NCI-H2196 (cell line): Measurements from ENCODE around the gene CPB1.
"Not testable (repeated sequence)": the region's sequence is repeated elsewhere in the genome, so short reads cannot be mapped to it uniquely, and the experiment has no call there.

ENCODE experiments used
- DNase-seq: peaks from one replicate; lab custom pipeline; 2025; ENCODE audit not compliant: unreplicated experiment; lab: John Stamatoyannopoulos, UW

The CPB1 gene

GRCh38 chr3:148827585-148827984 lies at the start of gene CPB1:
Gene CPB1 (plus strand): TSS chr3:148827811. CDS start chr3:148827824, 13 bp downstream.
- DNase-seq: no peak

- no peak for DNase-seq
Observed at GRCh38 chr3:148778926-148779325, 48.7 kb upstream of the CPB1 start.

DNA sequence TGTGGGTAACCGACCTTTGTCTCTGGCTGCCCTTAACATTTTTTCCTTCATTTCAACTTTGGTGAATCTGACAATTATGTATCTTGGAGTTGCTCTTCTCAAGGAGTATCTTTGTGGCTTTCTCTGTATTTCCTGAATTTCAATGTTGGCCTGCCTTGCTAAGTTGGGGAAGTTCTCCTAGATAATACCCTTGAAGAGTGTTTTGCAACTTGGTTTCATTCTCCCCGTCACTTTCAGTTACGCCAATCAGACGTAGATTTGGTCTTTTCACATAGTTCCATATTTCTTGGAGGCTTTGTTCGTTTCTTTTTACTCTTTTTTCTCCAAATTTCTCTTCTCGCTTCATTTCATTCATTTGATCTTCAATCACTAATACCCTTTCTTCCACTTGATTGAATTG lies 42.6 kb upstream of the CPB1 start:
- DNase-seq: not testable (repeated sequence)

- not testable (repeated sequence) for DNase-seq
Observed at GRCh38 chr3:148786159-148786558, 41.5 kb upstream of the CPB1 start.

DNA sequence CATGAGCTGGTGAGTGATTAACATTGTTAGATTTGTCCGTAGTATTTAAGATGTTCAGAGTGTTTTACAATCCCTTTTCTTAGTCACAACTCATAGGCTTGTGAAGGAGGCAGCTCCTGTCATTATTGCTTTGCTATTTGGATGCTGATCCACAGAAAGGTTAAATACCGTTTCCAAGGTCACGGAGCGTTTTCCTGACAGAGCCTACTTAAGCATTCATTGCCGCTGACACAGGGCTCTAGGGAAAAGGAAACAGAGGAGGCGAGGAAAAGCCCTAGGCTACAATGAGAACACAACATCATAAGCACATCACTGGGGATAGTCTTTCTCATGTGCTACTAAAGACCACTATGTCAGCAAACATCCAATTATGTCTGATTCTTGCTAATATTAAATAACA lies 38.5 kb upstream of the CPB1 start:
- DNase-seq: no peak

GRCh38 chr3:148789906-148790305 lies 37.7 kb upstream of the CPB1 start:
- no peak for DNase-seq

DNA sequence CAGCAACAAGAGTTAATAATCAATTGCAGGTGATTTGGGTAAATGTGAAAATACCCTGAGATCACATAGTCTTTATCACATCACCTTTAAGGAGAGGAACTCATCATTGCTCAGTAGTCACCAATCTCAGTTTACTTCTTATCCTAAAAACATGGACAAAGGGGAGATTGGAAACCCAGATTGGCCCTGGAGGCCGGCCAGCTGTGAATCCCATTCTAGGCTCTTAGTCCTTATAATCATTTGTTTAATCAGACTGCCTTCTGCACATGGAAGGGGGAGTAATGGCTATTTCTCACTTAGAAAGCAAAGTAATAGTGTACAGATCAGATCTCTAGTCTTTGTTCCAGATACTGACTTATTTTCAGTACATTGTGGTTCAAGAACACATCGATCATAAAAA lies 37.2 kb upstream of the CPB1 start:
- DNase-seq: no peak

DNA sequence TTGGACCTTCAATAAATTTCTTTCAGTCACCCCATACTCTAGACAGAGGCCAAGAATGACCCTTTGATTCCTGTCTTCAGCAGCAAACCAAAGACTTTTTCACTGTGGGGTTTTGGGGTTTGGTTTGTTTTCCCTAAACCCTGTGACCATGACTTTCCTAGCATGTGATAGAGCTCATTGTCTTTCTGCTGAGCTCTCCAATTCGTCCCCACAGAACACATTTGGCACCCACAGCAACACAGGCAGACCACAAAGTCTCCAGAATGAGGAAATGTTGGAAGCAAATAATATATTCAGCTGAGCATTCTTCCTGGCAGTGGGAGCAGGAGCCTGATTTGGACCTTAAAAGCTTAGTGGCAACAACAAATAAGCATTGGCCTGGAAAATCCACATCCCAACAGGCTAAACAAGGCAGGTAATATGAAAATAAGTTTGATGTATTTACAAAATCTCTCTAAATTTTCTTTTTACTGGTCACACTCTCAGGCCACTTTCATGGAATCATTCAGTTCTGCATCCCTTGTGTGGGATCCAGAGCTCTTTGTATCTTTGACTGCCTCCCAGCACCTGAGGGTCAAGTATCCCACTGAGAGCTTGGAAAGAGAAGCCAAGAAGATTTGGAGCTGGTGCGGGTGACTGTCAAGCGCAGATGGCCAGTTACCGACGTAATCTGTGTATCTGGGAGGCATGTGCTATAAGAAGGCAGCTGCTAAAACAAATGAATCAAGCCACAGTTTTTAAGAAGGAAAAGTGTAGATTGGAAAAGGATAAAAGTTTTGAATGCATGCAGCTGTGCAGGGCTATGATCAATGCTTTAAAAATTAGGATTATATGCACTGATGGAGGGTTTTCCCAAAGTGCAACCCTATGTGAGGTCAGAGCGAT lies 36.5 kb upstream of the CPB1 start:
- DNase-seq: no peak

GRCh38 chr3:148791920-148792319 lies 35.7 kb upstream of the CPB1 start:
- no peak for DNase-seq

DNA sequence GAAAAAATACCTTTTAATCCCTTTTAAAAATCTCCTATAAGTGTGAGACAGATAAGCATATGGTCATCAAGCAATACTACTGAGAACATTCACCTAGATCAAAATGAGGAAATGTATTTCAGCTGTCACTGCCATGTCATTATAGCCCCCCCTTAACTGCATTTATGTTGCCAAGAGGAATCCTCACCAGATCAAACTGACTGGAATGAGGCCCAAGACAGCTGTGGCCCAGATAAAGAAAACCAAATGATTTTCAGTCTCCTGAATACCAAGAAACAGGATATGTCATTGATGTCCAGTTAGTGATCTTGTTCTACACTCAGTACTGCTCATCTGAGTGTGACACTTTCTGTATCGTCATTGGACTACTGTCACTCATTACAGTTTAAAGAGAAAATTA lies 35.1 kb upstream of the CPB1 start:
- no peak for DNase-seq

DNA sequence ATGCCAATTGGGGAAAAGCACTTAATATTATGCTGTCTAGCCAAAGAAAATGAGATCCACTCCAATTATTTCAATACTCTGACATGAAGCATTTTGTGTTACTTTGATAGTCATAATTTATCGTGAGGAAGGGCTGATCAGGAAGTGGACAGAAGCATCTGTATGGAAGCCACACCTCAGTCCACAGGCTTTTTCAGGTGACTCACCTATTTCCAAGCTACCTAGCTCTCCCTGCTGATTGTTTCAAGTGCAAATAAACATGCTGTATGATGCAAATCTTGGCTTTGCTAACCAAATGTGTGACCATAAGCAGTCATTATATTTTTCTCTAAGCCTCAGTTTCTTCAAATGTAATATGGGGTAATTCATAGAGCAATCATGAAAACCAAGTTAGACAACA lies 30.8 kb upstream of the CPB1 start:
- DNase-seq: no peak

- no peak for DNase-seq
Observed at GRCh38 chr3:148797795-148798194, 29.8 kb upstream of the CPB1 start.

GRCh38 chr3:148800414-148800813 lies 27.2 kb upstream of the CPB1 start:
- DNase-seq: no peak

DNA sequence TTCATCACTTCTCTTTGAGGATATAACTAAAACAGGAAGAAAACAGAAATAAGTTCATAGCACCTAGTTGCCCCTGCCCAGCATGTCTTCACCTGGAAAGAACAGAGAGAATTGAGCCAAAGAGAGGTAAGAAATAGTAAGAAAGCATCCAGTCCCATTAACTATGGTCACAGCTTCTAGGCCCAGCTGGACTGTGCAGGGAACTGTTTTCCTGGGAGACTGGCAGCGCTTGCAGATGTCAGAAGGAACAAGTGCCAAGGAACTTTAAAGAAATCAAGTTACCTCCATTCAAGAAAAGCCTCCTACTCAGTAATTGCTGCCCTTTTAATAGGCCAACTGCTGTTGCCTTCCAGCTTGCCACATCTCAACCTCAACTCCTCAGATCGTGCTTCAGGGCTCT lies 17.8 kb upstream of the CPB1 start:
- DNase-seq: no peak

DNA sequence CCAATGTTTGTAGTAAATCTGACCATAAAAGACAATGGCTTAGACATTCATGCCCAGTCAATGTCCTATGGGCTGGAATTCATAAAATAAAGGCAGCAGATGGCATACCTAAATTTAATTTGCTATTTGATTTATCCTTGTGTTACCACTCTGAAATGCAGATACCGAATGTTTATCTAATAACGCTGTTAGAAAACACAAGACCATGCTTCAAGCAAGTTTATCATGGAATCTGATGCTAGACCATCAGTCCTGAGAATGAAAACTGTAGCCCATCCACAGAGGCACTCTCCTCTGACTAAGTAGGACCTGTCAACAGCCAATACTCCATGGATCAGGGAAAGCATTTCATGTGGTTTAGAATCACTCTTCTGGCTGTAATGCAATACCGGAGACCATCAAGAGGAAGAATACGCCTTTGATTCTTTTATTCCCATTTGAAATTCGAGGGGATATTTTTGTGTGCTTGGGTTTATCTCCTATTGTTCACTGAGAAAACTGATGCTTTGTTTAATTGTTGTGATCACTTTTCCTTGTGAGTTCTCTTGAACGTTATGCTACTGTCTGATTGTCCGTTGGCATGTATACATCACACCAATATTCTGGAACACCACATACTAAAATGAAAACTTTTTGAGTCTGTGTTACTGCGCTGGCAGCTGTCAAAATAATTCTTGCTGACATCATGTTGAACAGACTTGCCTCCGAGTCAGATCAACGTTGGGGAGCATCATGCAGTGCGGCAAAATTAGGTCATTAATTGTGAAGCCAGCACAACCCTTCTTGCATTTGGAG lies 12.1 kb upstream of the CPB1 start:
- DNase-seq: no peak

DNA sequence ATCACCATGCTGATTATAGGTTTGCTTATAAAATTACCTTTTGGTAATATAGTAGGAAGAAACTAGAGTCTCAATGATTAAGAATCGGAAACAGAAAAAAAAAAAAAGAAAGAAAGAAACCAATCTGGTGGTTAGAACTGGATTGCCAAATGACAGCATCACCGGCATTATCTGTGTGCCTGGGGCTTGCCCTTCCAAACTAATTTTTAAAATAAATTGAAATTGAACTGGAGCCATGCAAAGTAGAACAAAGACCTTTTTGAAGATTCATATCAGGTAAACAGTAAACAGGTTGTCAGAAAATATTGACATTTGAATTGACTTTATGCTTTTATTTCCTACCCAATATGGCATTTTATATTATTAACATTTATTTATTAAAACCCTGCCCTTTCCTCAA lies 11.2 kb upstream of the CPB1 start:
- DNase-seq: no peak

GRCh38 chr3:148816981-148817525 lies 10.6 kb upstream of the CPB1 start:
- DNase-seq: no peak

GRCh38 chr3:148820361-148821245 lies 7.0 kb upstream of the CPB1 start:
- no peak for DNase-seq

DNA sequence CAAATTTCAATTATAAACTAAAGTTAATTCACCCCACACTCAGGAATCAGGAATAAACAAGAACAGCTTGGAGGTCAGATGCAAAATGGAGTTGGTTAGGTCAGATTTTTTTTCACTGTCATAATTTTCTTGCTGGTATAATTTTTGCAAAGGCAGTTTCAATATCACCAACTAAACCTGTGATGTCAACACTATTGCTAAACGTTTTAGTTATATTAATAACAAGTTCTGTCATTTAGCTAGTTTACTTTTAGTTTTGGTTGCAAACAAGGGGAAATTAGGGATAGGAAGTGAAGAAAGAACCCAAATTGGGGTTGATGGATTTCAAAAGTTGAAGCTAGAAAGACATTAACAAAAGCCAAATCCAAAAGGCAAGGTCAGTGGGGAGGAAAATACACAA lies 4.6 kb upstream of the CPB1 start:
- no peak for DNase-seq

DNA sequence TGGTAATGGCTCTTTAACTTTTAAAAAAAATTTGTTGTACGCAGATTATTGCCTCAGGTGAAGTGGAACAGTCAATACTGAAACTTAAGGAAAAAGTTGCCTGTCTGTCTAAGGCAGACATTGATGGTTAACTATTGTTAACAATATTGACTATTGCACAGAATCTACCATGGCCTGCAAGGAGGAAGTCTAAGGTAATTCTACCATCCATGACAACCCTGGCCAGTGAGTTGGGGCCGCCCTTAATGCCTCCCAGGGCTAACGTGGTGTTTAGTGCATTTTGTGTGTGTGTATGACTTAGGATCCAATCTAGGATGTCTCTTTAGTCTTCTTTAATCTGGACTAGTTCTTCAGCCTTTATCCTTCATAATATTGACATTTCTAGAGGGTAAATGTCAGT lies 2.1 kb upstream of the CPB1 start:
- DNase-seq: no peak

DNA sequence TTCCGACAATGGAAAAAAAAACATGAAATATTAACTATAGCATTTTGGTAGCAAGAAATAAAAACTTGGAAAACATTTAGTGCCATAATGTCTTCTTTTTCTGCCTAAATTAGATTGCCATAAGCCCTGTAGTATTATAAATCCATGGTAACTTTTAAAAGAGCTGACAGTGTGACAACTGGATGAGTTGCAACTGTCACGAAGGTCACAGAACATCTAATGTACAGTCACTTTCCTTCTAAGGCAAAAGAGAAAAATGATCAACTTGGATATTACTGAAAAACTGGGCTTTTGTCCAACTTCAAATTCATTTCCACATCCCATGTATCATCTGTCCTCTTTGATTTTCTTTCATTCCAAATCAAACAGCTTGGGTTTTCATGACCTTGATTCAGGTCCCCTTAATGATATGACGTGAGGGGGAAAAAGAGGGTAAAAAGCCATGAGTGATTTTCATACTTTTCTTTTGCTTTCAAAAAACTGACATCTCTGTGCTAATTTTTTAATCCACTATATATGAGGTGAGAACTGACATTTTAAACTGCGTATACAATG lies 602 bp downstream of the CPB1 start:
- no peak for DNase-seq
